SK-N-SH (cell line): Measurements from ENCODE around the gene SCAPER. TPM values are rescaled to one million over a fixed set of nuclear protein-coding genes. Genes with fewer than 3 reads are reported as not detected.

Source experiments
- CTCF ChIA-PET: fragments of 300-600, 350-600 bp; formaldehyde crosslinking; extraction: SDS; loops from one replicate; lab custom pipeline; 2021; lab: Yijun Ruan, JAX
- POLR2A ChIA-PET: fragments of 350-600 bp; sonication (Branson Sonifier 250); formaldehyde crosslinking; extraction: SDS; loops from one replicate; lab custom pipeline; 2020; ENCODE audit warnings: antibody characterized with exemption, inconsistent platforms; lab: Yijun Ruan, JAX
- DNase-seq: peaks from one replicate; pipeline ENCODE4 v3.0.0; 2012
- H2AFZ ChIP-seq: fragments of 200-600 bp; sonication (generic); 2 replicates; pipeline ENCODE4 v1.8.1; 2016; ENCODE audit warnings: antibody characterized with exemption, mild to moderate bottlenecking, low read depth
- H3F3A ChIP-seq: fragments of 200-600 bp; sonication (generic); replicated peaks from 2 replicates; pipeline ENCODE3; 2016; ENCODE audit warnings: antibody characterized with exemption, mild to moderate bottlenecking; ENCODE audit not compliant: insufficient read depth
- H3K27ac ChIP-seq, 2 experiments: fragments of 200-500 bp in 1 of 2; fragments of 200-600 bp in 1 of 2; sonication (Bioruptor generic) in 1 of 2; sonication (generic), shearing (Covaris generic) in 1 of 2; 2 replicates each; pipeline versions ENCODE4 v1.5.1 to v1.6.1; 2014 to 2016; ENCODE audit warnings: low read depth in 2 of 2, inconsistent platforms in 1 of 2, low read length in 1 of 2, mild to moderate bottlenecking in 1 of 2, mixed read lengths in 1 of 2
- H3K27me3 ChIP-seq: fragments of 200-600 bp; sonication (generic), shearing (Covaris generic); 2 replicates; pipeline ENCODE4 v1.6.1; 2016; ENCODE audit warnings: mixed run types; ENCODE audit not compliant: insufficient read depth
- H3K36me3 ChIP-seq, 2 experiments: fragments of 200-500 bp in 1 of 2; fragments of 200-600 bp in 1 of 2; sonication (Bioruptor generic) in 1 of 2; sonication (generic) in 1 of 2; replicated peaks in 1 of 2; 2 replicates each; pipeline versions ENCODE3 to v1.5.1; 2014 to 2016; ENCODE audit warnings: low read length in 1 of 2, mild to moderate bottlenecking in 1 of 2; ENCODE audit not compliant: insufficient read depth in 2 of 2, control insufficient read depth in 1 of 2
- H3K4me1 ChIP-seq, 2 experiments: fragments of 200-500 bp in 1 of 2; fragments of 200-600 bp in 1 of 2; sonication (Bioruptor generic) in 1 of 2; sonication (generic), shearing (Covaris generic) in 1 of 2; 2 replicates each; pipeline versions ENCODE4 v1.5.1 to v1.6.1; 2014 to 2016; ENCODE audit warnings: low read depth in 1 of 2, low read length in 1 of 2, mixed run types in 1 of 2; ENCODE audit not compliant: insufficient read depth in 2 of 2, control insufficient read depth in 1 of 2
- H3K4me2 ChIP-seq: fragments of 200-600 bp; sonication (generic), shearing (Covaris generic); 2 replicates; pipeline ENCODE4 v1.6.1; 2017; ENCODE audit warnings: mixed run types
- H3K4me3 ChIP-seq, 2 experiments: fragments of 200-500 bp in 1 of 2; fragments of 200-600 bp in 1 of 2; sonication (Bioruptor generic) in 1 of 2; sonication (generic), shearing (Covaris generic) in 1 of 2; 2 replicates each; pipeline versions ENCODE4 v1.5.1 to v1.8.1; 2014 to 2016; ENCODE audit warnings: low read depth in 2 of 2, inconsistent platforms in 1 of 2, low read length in 1 of 2, mild to moderate bottlenecking in 1 of 2, mixed read lengths in 1 of 2, moderate library complexity in 1 of 2
- H3K79me2 ChIP-seq: fragments of 200-600 bp; sonication (generic); 2 replicates; pipeline ENCODE4 v1.8.1; 2017; ENCODE audit warnings: mild to moderate bottlenecking; ENCODE audit not compliant: insufficient read depth
- H3K9ac ChIP-seq: fragments of 200-600 bp; sonication (generic); 2 replicates; pipeline ENCODE4 v1.6.1; 2017; ENCODE audit warnings: mixed run types
- H3K9me2 ChIP-seq: fragments of 200-600 bp; sonication (generic); 2 replicates; pipeline ENCODE4 v1.6.1; 2017; ENCODE audit warnings: mixed run types
- H3K9me3 ChIP-seq: fragments of 200-600 bp; sonication (generic); 2 replicates; pipeline ENCODE4 v1.6.1; 2017; ENCODE audit warnings: mixed run types, mild to moderate bottlenecking, moderate library complexity
- H4K20me1 ChIP-seq: fragments of 200-600 bp; sonication (generic); 2 replicates; pipeline ENCODE4 v1.6.1; 2017; ENCODE audit warnings: mild to moderate bottlenecking, mixed run types; ENCODE audit not compliant: insufficient read depth
- EP300 ChIP-seq, 2 experiments: IDR thresholded peaks; 2 replicates each; pipeline versions ENCODE4 v1.4.0 to v1.6.1; 2012; ENCODE audit warnings: borderline replicate concordance in 1 of 2, low read depth in 1 of 2, low read length in 1 of 2
- FOXJ3 ChIP-seq: sonication (generic); formaldehyde crosslinking; IDR thresholded peaks from 2 replicates; pipeline ENCODE4 v1.5.1; 2020; ENCODE audit warnings: mild to moderate bottlenecking, missing genetic modification reagents
- FOXM1 ChIP-seq: IDR thresholded peaks from 2 replicates; pipeline ENCODE4 v1.4.0; 2012; ENCODE audit warnings: low read depth, mild to moderate bottlenecking
- IRF3 ChIP-seq: fragments of 150-350 bp; IDR thresholded peaks from 2 replicates; pipeline ENCODE4 v1.6.1; 2016; ENCODE audit warnings: mild to moderate bottlenecking, low read depth, low read length
- NRF1 ChIP-seq: IDR thresholded peaks from 2 replicates; pipeline ENCODE4 v1.6.1; 2012; ENCODE audit warnings: low read depth, mild to moderate bottlenecking, low read length
- PBX3 ChIP-seq: IDR thresholded peaks from 2 replicates; pipeline ENCODE4; 2012
- POLR2AphosphoS5 ChIP-seq: IDR thresholded peaks from 2 replicates; pipeline ENCODE4 v1.6.1; 2012; ENCODE audit warnings: low read depth, low read length
- RXRA ChIP-seq: IDR thresholded peaks from 2 replicates; pipeline ENCODE4 v1.4.0; 2012; ENCODE audit warnings: low read depth, mild to moderate bottlenecking, borderline replicate concordance
- SMC3 ChIP-seq: IDR thresholded peaks from 2 replicates; pipeline ENCODE4 v1.6.1; 2012; ENCODE audit warnings: low read depth, low read length, improper control_type of control experiment
- TAF1 ChIP-seq: IDR thresholded peaks from 2 replicates; pipeline ENCODE4 v1.6.1; 2012; ENCODE audit warnings: low read depth, mild to moderate bottlenecking, low read length, moderate library complexity, borderline replicate concordance
- USF1 ChIP-seq: IDR thresholded peaks from 2 replicates; pipeline ENCODE4 v1.4.0; 2012; ENCODE audit warnings: low read depth, borderline replicate concordance
- WGBS: methylation state at CpG from one replicate; pipeline ENCODE4 v1.1.6; 2017; ENCODE audit warnings: low lambda C conversion rate; 5-methylcytosine and 5-hydroxymethylcytosine counted together
- polyA plus RNA-seq, 3 experiments: library from polyadenylated mRNA; depleted of rRNA; stranded (reverse); fragments of >200 nt; gene quantifications; 2 replicates each; pipeline ENCODE4 v1.2.3, GENCODE V29; 2012
- TF ChIP-seq, protein P1 (sequence below): fragments of 200-600 bp; sonication (generic); IDR thresholded peaks from 2 replicates; pipeline ENCODE4 v1.6.1; 2017; ENCODE audit warnings: antibody characterized with exemption, mild to moderate bottlenecking, moderate library complexity
- TF ChIP-seq, protein P2 (sequence below): IDR thresholded peaks from 2 replicates; pipeline ENCODE4 v1.4.0; 2012; ENCODE audit warnings: low read depth
- TF ChIP-seq, protein P3 (sequence below): IDR thresholded peaks from 2 replicates; pipeline ENCODE4 v1.4.0; 2012; ENCODE audit warnings: low read depth, borderline replicate concordance

SCAPER gene
- polyA plus RNA-seq, 1 of the 3 experiments (the other 2 are of a cell fraction) = 1.8 TPM

DNA sequence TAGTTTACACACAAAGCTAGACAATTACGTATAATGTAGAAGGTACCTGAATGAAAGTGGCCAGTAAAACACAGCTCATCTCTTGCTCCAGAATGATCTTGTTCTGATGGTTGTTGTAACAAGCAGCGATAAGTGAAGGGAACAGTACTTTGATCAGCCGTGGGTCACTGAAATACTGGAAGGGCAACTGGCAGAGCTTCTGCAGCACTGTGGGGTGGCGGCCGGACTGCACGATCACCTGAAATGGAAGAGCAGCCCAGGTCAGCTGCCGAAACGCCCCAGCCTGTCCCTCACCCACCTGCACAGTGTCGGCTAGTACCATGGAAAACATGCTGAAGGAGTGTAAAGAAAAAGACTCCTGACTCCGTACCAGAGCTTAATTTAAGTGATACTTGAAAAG is 551.2 kb downstream of the SCAPER start:
- Histone ChIP-seq H3K4me3 (no peak overlapping the region), H4K20me1 (no peaks in the 10 kb centered on the region), H3K9ac (no peak overlapping the region), H3K9me3 (no peaks in the 10 kb centered on the region), H3F3A (no peaks in the 10 kb centered on the region), H3K36me3 (no peaks in the 10 kb centered on the region), H3K27ac (no peak overlapping the region), H3K4me1 (no peaks in the 10 kb centered on the region), H2AFZ (no peak overlapping the region), H3K27me3 (no peaks in the 10 kb centered on the region), H3K79me2 (no peaks in the 10 kb centered on the region), H3K4me2 (no peak overlapping the region), H3K9me2 (no peaks in the 10 kb centered on the region)
- DNase-seq = no peak
- ChIA-PET POLR2A (no interaction called here), CTCF (interaction anchor here (0.5 to 1.0 kb wide), 2 partner anchors 163 to 486 kb away, joined by 3 read pairs; no protein-coding TSS in a partner anchor)
- TF ChIP-seq TAF1 (no peak), RXRA (no peak), IRF3 (no peak), PBX3 (no peak), FOXJ3 (no peak), EP300 (IDR thresholded peaks at IDR 0.05; ENCODE audit: borderline replicate concordance in 1 of 2, low read depth in 1 of 2, low read length in 1 of 2) (no peak), FOXM1 (no peak), POLR2AphosphoS5 (no peak), SMC3 (no peak), USF1 (no peak), NRF1 (no peak)
- TF ChIP-seq, protein P1, sequence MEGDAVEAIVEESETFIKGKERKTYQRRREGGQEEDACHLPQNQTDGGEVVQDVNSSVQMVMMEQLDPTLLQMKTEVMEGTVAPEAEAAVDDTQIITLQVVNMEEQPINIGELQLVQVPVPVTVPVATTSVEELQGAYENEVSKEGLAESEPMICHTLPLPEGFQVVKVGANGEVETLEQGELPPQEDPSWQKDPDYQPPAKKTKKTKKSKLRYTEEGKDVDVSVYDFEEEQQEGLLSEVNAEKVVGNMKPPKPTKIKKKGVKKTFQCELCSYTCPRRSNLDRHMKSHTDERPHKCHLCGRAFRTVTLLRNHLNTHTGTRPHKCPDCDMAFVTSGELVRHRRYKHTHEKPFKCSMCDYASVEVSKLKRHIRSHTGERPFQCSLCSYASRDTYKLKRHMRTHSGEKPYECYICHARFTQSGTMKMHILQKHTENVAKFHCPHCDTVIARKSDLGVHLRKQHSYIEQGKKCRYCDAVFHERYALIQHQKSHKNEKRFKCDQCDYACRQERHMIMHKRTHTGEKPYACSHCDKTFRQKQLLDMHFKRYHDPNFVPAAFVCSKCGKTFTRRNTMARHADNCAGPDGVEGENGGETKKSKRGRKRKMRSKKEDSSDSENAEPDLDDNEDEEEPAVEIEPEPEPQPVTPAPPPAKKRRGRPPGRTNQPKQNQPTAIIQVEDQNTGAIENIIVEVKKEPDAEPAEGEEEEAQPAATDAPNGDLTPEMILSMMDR = no peak
- TF ChIP-seq, protein P2, sequence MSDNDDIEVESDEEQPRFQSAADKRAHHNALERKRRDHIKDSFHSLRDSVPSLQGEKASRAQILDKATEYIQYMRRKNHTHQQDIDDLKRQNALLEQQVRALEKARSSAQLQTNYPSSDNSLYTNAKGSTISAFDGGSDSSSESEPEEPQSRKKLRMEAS = no peak
- TF ChIP-seq, protein P3, sequence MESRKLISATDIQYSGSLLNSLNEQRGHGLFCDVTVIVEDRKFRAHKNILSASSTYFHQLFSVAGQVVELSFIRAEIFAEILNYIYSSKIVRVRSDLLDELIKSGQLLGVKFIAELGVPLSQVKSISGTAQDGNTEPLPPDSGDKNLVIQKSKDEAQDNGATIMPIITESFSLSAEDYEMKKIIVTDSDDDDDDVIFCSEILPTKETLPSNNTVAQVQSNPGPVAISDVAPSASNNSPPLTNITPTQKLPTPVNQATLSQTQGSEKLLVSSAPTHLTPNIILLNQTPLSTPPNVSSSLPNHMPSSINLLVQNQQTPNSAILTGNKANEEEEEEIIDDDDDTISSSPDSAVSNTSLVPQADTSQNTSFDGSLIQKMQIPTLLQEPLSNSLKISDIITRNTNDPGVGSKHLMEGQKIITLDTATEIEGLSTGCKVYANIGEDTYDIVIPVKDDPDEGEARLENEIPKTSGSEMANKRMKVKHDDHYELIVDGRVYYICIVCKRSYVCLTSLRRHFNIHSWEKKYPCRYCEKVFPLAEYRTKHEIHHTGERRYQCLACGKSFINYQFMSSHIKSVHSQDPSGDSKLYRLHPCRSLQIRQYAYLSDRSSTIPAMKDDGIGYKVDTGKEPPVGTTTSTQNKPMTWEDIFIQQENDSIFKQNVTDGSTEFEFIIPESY = no peak
- WGBS = 94% methylated on average over 10 of the region's 10 CpGs
